ENCODE measurements around the gene IFT25. TPM values are rescaled to one million over a fixed set of nuclear protein-coding genes. Genes with fewer than 3 reads are reported as not detected.

IFT25 gene
- total and polyA plus RNA-seq, 2 donors (not counting 3 experiments of a cell fraction or from before 2014, with no cell fraction given) = 13.0 to 34.0 TPM

GRCh38 chr1:53891678-53892077, 53.8 kb downstream of the IFT25 start:
- Histone ChIP-seq H3K79me2 (ENCODE audit: control insufficient read depth, insufficient read depth, low read length) (no peaks in the 10 kb centered on the region), H3K9ac (replicated peaks; ENCODE audit: extremely low read depth, insufficient read depth, low read length) (no peak overlapping the region), H3K27me3 (ENCODE audit: control insufficient read depth in 2 of 2, insufficient read depth in 2 of 2, low read length in 2 of 2) (no peaks in the 10 kb centered on the region), H3K36me3 (ENCODE audit: control insufficient read depth in 2 of 2, extremely low read depth in 1 of 2, insufficient read depth in 2 of 2, low read length in 2 of 2) (no peaks in the 10 kb centered on the region), H3K4me2 (ENCODE audit: insufficient read depth, low read length) (no peak overlapping the region), H4K20me1 (replicated peaks; ENCODE audit: control insufficient read depth, extremely low read depth, insufficient read depth, low read length) (no peaks in the 10 kb centered on the region), H3K4me1 (ENCODE audit: control insufficient read depth, extremely low read depth, insufficient read depth, low read length) (peaks cover 8% of the 10 kb centered on the region), H3K9me1 (replicated peaks; ENCODE audit: control insufficient read depth, extremely low read depth, insufficient read depth, low read length) (no peaks in the 10 kb centered on the region), H2AFZ (ENCODE audit: low read depth, low read length) (no peak overlapping the region), H3K27ac (ENCODE audit: insufficient read depth, low read depth, low read length) (no peak overlapping the region), H3K9me3 (replicated peaks; ENCODE audit: control insufficient read depth, insufficient read depth, low read length) (no peaks in the 10 kb centered on the region), H3K4me3 (replicated peaks in 1 of 3; ENCODE audit: insufficient read depth in 1 of 3, low read depth in 1 of 3, low read length in 3 of 3) (no peak overlapping the region)
- intact Hi-C loops (cut with micrococcal nuclease) = no loop called here
- CTCF ChIA-PET = no interaction called here
- FAIRE-seq (no peak), DNase-seq (ENCODE audit: low read depth, low spot score) (no peak)
- no TSS peak for BruUV-seq (replicated peaks)
- dilution Hi-C loops (cut with MboI; ENCODE audit: extremely low pct_ligation_motif_present, low sequenced_read_pairs) = no loop called here
- POLR2A ChIA-PET = no interaction called here
- no peak for TF ChIP-seq JUN (IDR thresholded peaks at IDR 0.05; ENCODE audit: borderline replicate concordance, insufficient read depth, insufficient read length, low read depth)
- TF ChIP-seq CTCF (IDR thresholded peaks at IDR 0.05; ENCODE audit: extremely low read depth in 1 of 2, insufficient read depth in 1 of 2, low read depth in 1 of 2, low read length in 2 of 2) = no peak
- no peak for TF ChIP-seq POLR2AphosphoS5 (IDR thresholded peaks at IDR 0.05; ENCODE audit: insufficient read depth, low read depth, low read length)
- no peak for TF ChIP-seq MAX (IDR thresholded peaks at IDR 0.05; ENCODE audit: insufficient read depth, insufficient read length)
- TF ChIP-seq EZH2 (IDR thresholded peaks at IDR 0.05; ENCODE audit: borderline replicate concordance, low read depth, low read length, severe bottlenecking) = no peak
- TF ChIP-seq POLR2A (IDR thresholded peaks at IDR 0.05; ENCODE audit: low read depth, low read length) = no peak
- TF ChIP-seq MYC (IDR thresholded peaks at IDR 0.05; ENCODE audit: low read depth, low read length) = no peak
- no peak for TF ChIP-seq GATA2 (IDR thresholded peaks at IDR 0.05; ENCODE audit: insufficient read depth, insufficient read length, low read depth, low read length)
- no peak for TF ChIP-seq FOS (IDR thresholded peaks at IDR 0.05; ENCODE audit: borderline replicate concordance, insufficient read depth, low read length)

Data from endothelial cell of umbilical vein (primary cell).